ENCODE data around the gene JAKMIP1.
"Not testable (repeated sequence)": the region's sequence is repeated elsewhere in the genome, so short reads cannot be mapped to it uniquely, and the experiment has no call there.

DNA sequence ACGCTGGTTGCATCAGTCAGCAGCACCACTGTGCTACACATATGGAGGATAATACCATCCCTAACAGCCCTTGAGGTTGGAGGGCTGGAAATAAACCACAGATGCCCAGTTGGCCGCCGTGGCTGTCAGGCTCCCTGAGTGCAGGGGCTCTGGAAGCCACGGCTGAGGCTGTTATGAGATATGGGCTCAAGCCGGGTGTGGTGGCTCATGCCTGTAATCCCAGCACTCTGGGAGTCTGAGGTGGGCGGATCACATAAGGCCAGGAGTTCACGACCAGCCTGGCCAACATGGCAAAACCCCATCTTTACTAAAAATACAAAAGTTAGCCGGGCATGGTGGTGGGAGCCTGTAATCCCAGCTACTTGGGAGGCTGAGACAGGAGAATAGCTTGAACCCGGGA lies 207.0 kb downstream of the JAKMIP1 start:
- TF ChIP-seq, protein P1, sequence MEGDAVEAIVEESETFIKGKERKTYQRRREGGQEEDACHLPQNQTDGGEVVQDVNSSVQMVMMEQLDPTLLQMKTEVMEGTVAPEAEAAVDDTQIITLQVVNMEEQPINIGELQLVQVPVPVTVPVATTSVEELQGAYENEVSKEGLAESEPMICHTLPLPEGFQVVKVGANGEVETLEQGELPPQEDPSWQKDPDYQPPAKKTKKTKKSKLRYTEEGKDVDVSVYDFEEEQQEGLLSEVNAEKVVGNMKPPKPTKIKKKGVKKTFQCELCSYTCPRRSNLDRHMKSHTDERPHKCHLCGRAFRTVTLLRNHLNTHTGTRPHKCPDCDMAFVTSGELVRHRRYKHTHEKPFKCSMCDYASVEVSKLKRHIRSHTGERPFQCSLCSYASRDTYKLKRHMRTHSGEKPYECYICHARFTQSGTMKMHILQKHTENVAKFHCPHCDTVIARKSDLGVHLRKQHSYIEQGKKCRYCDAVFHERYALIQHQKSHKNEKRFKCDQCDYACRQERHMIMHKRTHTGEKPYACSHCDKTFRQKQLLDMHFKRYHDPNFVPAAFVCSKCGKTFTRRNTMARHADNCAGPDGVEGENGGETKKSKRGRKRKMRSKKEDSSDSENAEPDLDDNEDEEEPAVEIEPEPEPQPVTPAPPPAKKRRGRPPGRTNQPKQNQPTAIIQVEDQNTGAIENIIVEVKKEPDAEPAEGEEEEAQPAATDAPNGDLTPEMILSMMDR (IDR thresholded peaks at IDR 0.05; ENCODE audit: poor library complexity, severe bottlenecking), result not testable (repeated sequence)
- TF ChIP-seq MXI1 (conservative IDR thresholded peaks at IDR 0.05; ENCODE audit: poor library complexity, severe bottlenecking); EP300 (conservative IDR thresholded peaks at IDR 0.05; ENCODE audit: poor library complexity, severe bottlenecking); SMC3 (conservative IDR thresholded peaks at IDR 0.05; ENCODE audit: poor library complexity); EZH2 (IDR thresholded peaks at IDR 0.05; ENCODE audit: borderline replicate concordance, insufficient read depth, low read length, poor library complexity, severe bottlenecking): not testable (repeated sequence)

Data from neural cell (in vitro differentiated cells).